GM18520 (cell line): ENCODE measurements around the gene BAIAP2L1.
"Not testable (repeated sequence)": the region's sequence is repeated elsewhere in the genome, so short reads cannot be mapped to it uniquely, and the experiment has no call there.

ENCODE experiments used
- ATAC-seq: cut with Tn5 transposase; IDR thresholded peaks from one replicate; pipeline ENCODE4 v1.9.1; 2021; ENCODE audit not compliant: unreplicated experiment

The BAIAP2L1 gene

GRCh38 chr7:98399890-98400541 lies 874 bp downstream of the BAIAP2L1 start:
- ATAC-seq = no peak

- ATAC-seq = no peak
Observed at GRCh38 chr7:98399462-98399861, 1.4 kb downstream of the BAIAP2L1 start.

GRCh38 chr7:98398567-98399372 lies 2.1 kb downstream of the BAIAP2L1 start:
- ATAC-seq = no peak

GRCh38 chr7:98396768-98397167 lies 4.1 kb downstream of the BAIAP2L1 start:
- no peak for ATAC-seq

- ATAC-seq = no peak
Observed at GRCh38 chr7:98395951-98396350, 4.9 kb downstream of the BAIAP2L1 start.

- no peak for ATAC-seq
Observed at GRCh38 chr7:98395481-98395880, 5.4 kb downstream of the BAIAP2L1 start.

- ATAC-seq = no peak
Observed at GRCh38 chr7:98394377-98394836, 6.5 kb downstream of the BAIAP2L1 start.

GRCh38 chr7:98387544-98388226 lies 13.2 kb downstream of the BAIAP2L1 start:
- no peak for ATAC-seq

GRCh38 chr7:98387131-98387530 lies 13.8 kb downstream of the BAIAP2L1 start:
- no peak for ATAC-seq

GRCh38 chr7:98385532-98385931 lies 15.4 kb downstream of the BAIAP2L1 start:
- not testable (repeated sequence) for ATAC-seq

GRCh38 chr7:98378210-98378819 lies 22.6 kb downstream of the BAIAP2L1 start:
- no peak for ATAC-seq

GRCh38 chr7:98376711-98377110 lies 24.2 kb downstream of the BAIAP2L1 start:
- ATAC-seq = no peak

GRCh38 chr7:98375664-98376063 lies 25.2 kb downstream of the BAIAP2L1 start:
- no peak for ATAC-seq

- ATAC-seq = no peak
Observed at GRCh38 chr7:98374285-98374680, 26.6 kb downstream of the BAIAP2L1 start.

GRCh38 chr7:98372993-98373392 lies 27.9 kb downstream of the BAIAP2L1 start:
- ATAC-seq = no peak

GRCh38 chr7:98369726-98370125 lies 31.2 kb downstream of the BAIAP2L1 start:
- no peak for ATAC-seq

GRCh38 chr7:98368716-98369115 lies 32.2 kb downstream of the BAIAP2L1 start:
- ATAC-seq = no peak

- no peak for ATAC-seq
Observed at GRCh38 chr7:98366562-98366938, 34.3 kb downstream of the BAIAP2L1 start.

GRCh38 chr7:98365863-98366561 lies 34.9 kb downstream of the BAIAP2L1 start:
- ATAC-seq = no peak

GRCh38 chr7:98364220-98364619 lies 36.7 kb downstream of the BAIAP2L1 start:
- ATAC-seq = no peak

GRCh38 chr7:98362517-98362916 lies 38.4 kb downstream of the BAIAP2L1 start:
- no peak for ATAC-seq
